GM12874 (cell line): ENCODE results near the gene RAET1G.

Experiments
- TF ChIP-seq, protein P1 (sequence below): IDR thresholded peaks from 2 replicates; pipeline ENCODE4 v1.5.1; 2011; ENCODE audit warnings: low read depth, mild to moderate bottlenecking, control low read depth, low read length, moderate library complexity; ENCODE audit not compliant: insufficient read depth

RAET1G gene

DNA sequence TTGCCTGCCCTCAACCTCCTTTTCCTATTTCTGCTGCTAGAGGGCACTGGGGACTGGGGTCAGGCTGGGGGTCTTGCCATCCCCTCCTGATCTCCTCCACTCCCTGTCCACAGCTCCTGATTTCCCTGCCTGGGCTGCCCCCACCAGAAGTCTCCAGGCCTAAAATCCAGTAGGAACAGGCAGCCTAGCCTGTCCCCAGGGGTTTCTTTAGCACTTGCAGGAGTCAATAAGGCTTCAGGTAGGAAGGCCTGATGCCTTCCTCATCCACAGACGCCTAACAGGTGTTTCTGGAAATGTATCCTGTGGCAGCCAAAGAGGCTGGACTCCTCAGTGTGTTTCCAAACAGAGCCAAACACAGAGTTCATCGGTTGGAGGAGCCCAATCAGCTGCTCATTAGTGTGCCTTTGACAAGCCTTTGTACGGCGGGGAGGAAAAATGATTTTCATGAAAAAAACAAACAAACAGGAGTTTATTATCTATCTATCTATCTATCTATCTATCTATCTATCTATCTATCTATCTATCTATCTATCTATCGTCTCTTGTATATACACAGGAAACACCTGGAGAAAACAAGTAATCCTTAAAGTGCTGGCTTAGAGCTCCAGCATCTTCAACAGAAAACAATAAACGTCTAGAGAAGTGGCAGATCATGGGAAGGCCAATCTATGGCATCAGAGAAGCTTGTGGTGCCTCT lies 21.3 kb downstream of the RAET1G start:
- TF ChIP-seq, protein P1, sequence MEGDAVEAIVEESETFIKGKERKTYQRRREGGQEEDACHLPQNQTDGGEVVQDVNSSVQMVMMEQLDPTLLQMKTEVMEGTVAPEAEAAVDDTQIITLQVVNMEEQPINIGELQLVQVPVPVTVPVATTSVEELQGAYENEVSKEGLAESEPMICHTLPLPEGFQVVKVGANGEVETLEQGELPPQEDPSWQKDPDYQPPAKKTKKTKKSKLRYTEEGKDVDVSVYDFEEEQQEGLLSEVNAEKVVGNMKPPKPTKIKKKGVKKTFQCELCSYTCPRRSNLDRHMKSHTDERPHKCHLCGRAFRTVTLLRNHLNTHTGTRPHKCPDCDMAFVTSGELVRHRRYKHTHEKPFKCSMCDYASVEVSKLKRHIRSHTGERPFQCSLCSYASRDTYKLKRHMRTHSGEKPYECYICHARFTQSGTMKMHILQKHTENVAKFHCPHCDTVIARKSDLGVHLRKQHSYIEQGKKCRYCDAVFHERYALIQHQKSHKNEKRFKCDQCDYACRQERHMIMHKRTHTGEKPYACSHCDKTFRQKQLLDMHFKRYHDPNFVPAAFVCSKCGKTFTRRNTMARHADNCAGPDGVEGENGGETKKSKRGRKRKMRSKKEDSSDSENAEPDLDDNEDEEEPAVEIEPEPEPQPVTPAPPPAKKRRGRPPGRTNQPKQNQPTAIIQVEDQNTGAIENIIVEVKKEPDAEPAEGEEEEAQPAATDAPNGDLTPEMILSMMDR = no peak

DNA sequence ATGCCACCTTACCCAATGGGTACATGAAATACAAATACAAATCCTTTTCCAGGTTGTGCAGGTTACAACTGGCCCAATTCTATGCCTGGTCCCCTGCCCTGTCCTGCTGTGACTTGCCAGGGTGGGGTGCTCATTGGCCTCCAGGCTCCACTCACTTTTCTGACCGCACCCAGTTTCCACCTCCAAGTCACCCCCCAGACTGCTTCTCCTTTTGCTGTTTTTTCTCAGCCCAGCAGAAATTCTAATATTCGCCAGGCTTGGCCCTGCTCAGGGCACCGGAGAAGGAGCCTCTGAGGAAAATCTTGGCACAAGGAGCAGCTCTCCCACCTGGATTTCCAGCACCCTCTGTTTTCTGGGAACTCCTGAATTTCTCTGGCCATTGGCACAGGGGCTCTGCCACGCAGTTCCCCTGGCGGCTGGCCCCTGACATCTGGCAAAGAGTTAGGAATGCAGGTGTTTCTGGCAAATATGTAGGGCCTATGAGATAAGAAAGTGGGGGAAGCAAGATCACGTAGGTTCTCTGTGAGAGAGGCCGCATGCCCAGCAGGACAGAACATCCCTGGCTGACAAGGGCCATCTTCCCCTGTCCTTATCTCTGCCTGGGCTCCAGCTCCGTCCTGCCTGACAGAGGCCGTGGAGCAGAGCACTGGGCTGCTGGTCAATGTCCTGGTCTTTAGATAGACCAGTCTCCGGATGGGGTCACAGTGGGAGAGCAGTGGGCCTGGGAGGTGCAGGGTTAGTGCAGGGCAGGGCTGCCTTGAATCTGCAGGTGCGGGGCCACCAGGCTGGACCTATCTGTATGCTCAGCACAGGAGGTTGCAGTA lies 22.1 kb downstream of the RAET1G start:
- TF ChIP-seq, protein P1 = no peak

DNA sequence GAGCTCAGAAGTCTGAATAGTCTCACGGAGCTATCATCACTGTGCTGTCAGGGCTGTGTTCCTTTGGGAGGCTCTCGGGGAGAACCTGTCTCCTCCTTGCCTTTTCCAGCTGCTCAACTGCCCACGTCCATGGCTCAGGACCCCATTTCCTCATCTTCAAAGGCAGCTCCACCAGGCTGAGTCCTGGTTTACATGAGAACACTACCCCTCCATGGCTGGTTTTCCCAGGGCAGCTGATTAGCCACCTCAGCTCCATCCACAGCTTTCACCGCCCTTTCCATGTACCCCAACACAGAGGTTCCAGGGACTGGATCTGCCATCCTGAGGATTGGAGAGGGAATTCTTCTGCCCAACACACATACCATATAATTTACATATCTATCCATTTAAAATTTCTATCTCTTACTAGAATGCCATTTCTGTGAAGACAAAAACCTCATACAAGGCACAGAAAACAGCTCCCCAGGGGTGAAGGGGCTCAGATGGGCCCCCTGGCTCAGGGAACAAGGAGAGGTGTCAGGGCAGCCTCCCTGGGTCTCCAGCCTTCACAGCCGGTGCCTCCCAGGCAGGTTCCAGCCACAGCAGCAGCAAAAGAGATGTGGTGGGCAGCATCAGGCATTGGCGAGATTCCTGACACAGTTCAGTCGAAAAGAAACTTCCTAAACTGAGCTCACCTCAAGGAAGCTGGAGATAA lies 22.8 kb downstream of the RAET1G start:
- TF ChIP-seq, protein P1 = no peak

DNA sequence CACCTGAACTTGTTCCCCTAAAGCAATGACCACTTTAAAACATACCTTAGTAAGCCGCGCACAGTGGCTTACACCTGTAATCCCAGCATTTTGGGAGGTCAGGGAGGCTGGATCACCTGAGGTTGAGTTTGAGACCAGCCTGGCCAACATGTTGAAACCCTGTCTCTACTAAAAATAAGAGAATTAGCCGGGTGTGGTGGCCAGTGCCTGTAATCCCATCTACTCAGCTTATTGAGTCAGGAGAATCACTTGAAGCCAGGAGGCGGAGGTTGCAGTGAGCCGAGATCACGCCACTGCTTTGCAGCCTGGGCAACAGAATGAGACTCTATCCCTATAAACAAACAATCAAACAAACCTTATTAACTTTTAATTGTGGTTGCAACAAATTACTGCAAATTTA lies 23.4 kb downstream of the RAET1G start:
- TF ChIP-seq, protein P1 = no peak

DNA sequence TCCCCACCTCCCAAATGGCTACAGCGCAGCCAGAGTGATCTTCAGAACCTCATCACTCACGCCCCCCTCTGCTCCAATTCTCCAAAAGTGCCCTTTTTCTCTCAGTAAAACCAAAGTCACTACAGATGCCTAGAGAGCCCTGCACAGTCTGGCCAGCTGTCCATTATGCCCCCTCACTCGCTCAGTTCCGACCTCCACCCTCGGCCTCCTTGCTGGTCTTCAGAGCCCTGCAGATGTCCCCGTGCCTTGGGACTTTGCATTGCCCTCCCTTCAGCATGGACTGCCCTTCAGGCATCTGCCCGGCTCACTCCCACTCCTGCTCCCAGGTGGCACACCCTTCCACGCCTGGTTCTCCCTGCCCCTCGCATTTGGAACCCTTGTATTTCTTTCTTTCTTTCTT lies 24.0 kb downstream of the RAET1G start:
- TF ChIP-seq, protein P1 = no peak

DNA sequence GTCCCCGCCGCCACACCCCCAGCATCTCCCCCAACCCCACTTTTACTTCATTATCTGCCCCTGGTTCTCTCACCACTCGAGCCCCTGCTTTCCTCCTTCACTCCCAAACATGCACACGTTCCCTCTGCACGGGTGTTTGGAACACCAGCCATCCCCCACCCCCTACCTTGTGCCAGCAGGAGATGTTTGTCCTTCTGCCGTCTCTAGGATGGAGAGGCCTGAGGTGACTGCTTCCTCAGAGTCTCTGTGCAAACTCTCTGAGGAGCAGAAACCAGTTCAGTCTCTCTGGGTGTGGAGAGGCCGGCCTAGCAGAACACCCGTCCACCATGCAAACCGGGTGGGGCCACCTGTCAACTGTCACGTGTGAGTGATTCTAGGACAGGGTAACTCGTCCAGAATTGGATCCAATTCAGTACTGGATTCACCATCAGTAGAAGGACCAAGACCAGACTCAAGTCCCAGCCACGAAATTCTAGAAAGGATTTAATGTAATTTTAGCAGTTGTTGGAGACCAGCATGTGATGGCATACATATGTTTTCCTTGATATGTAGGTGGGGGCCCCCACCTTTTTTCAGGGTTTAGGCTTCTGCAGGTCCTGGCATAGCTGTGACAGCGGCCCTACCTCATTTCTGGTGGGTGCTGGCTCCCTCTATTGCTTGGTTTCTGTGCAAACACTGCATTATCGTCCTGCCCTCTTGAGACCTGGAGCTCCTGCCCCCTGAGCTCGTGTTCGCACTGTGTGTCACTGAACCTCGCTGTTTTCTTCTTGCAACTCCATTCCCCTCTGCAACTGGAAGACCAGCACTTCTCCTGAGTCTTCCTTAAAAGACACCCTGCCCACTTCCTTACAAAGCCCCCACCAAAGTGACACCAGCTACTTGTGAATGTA lies 24.8 kb downstream of the RAET1G start, which contains the start of gene RAET1E:
Gene RAET1E, minus strand, starts transcription at position 259 of the 890 bp plus-strand sequence. CDS start 7,212 bp downstream, outside the sequence.
- TF ChIP-seq, protein P1 = no peak
